SU-DHL-6 (cell line): Measurements from ENCODE around the gene CFAP410.

Experiments used
- H2AFZ ChIP-seq: fragments of 200-600 bp; sonication (generic); 2 replicates; pipeline ENCODE4 v1.6.1; 2014; ENCODE audit warnings: low read depth, mild to moderate bottlenecking, moderate library complexity, mixed read lengths, antibody characterized with exemption, low read length; ENCODE audit not compliant: severe bottlenecking
- H3F3A ChIP-seq: fragments of 200-600 bp; shearing (Covaris generic); 2 replicates; pipeline ENCODE4 v1.6.0; 2016; ENCODE audit warnings: antibody characterized with exemption, mild to moderate bottlenecking; ENCODE audit not compliant: insufficient read depth
- H3K27ac ChIP-seq: fragments of 200-600 bp; sonication (generic); 2 replicates; pipeline ENCODE4 v1.5.1; 2016; ENCODE audit warnings: low read depth, mild to moderate bottlenecking, low read length, moderate library complexity, mixed read lengths
- H3K27me3 ChIP-seq: fragments of 200-600 bp; sonication (generic), shearing (Covaris generic); 2 replicates; pipeline ENCODE4 v1.6.0; 2014; ENCODE audit warnings: mild to moderate bottlenecking, low read length
- H3K36me3 ChIP-seq: fragments of 200-600 bp; sonication (generic); 2 replicates; pipeline ENCODE4 v1.6.1; 2014; ENCODE audit warnings: mild to moderate bottlenecking, low read length, mixed read lengths
- H3K4me2 ChIP-seq: fragments of 300-600, 200-600 bp; shearing (Covaris generic), sonication (generic); 2 replicates; pipeline ENCODE4 v1.6.0; 2014; ENCODE audit warnings: low read length, low read depth, mild to moderate bottlenecking; ENCODE audit not compliant: poor library complexity, severe bottlenecking
- H3K4me3 ChIP-seq: fragments of 200-600 bp; sonication (generic); 2 replicates; pipeline ENCODE4 v1.5.1; 2014; ENCODE audit warnings: antibody characterized with exemption, low read length, mild to moderate bottlenecking, mixed read lengths; ENCODE audit not compliant: insufficient read depth, poor library complexity, severe bottlenecking
- H3K79me2 ChIP-seq: fragments of 200-600 bp; sonication (generic); 2 replicates; pipeline ENCODE4 v1.6.1; 2014; ENCODE audit warnings: mild to moderate bottlenecking, low read length, moderate library complexity; ENCODE audit not compliant: insufficient read depth
- H3K9ac ChIP-seq: fragments of 200-600 bp; sonication (generic); 2 replicates; pipeline ENCODE4 v1.7.0; 2014; ENCODE audit warnings: mild to moderate bottlenecking, low read length
- H3K9me2 ChIP-seq: fragments of 200-600 bp; sonication (generic); replicated peaks from 2 replicates; pipeline ENCODE4 v1.6.1; 2014; ENCODE audit warnings: low read length; ENCODE audit not compliant: insufficient read depth
- H3K9me3 ChIP-seq: fragments of 200-600 bp; sonication (generic); 2 replicates; pipeline ENCODE4 v1.6.1; 2014; ENCODE audit warnings: low read length, mixed read lengths; ENCODE audit not compliant: insufficient read depth
- H4K20me1 ChIP-seq: fragments of 200-600 bp; sonication (generic); 2 replicates; pipeline ENCODE4 v1.6.1; 2014; ENCODE audit warnings: low read depth, mild to moderate bottlenecking, antibody characterized with exemption, low read length, moderate library complexity, mixed read lengths
- EZH2phosphoT487 ChIP-seq: fragments of 200-600 bp; sonication (generic), shearing (Covaris generic); conservative IDR thresholded peaks from 2 replicates; pipeline ENCODE4 v1.6.1; 2018; ENCODE audit warnings: mild to moderate bottlenecking, antibody characterized with exemption, low read length, moderate library complexity, mixed read lengths
- TF ChIP-seq, protein P1 (sequence below): fragments of 200-600 bp; sonication (generic); IDR thresholded peaks from one replicate; pipeline ENCODE4 v1.5.1; 2017; ENCODE audit warnings: antibody characterized with exemption, mild to moderate bottlenecking, low read length, moderate library complexity; ENCODE audit not compliant: insufficient read depth, poor library complexity, severe bottlenecking

Gene CFAP410

GRCh38 chr21:44379991-44380865 lies 41.0 kb upstream of the CFAP410 start:
- no peaks in the 10 kb centered on the region for H4K20me1 ChIP-seq
- H3F3A ChIP-seq, result no peaks in the 10 kb centered on the region
- no peak overlapping the region for H2AFZ ChIP-seq
- H3K4me3 ChIP-seq, result no peak overlapping the region
- H3K9ac ChIP-seq, result no peak overlapping the region
- H3K27ac ChIP-seq, result no peak overlapping the region
- H3K27me3 ChIP-seq, result no peaks in the 10 kb centered on the region
- no peak overlapping the region for H3K4me2 ChIP-seq
- H3K79me2 ChIP-seq, result no peaks in the 10 kb centered on the region
- no peaks in the 10 kb centered on the region for H3K36me3 ChIP-seq
- H3K9me2 ChIP-seq, result no peaks in the 10 kb centered on the region
- H3K9me3 ChIP-seq, result peaks cover 6% of the 10 kb centered on the region; the same call in 1 of the 2 replicates
- TF ChIP-seq EZH2phosphoT487, result no peak
- TF ChIP-seq, protein P1, sequence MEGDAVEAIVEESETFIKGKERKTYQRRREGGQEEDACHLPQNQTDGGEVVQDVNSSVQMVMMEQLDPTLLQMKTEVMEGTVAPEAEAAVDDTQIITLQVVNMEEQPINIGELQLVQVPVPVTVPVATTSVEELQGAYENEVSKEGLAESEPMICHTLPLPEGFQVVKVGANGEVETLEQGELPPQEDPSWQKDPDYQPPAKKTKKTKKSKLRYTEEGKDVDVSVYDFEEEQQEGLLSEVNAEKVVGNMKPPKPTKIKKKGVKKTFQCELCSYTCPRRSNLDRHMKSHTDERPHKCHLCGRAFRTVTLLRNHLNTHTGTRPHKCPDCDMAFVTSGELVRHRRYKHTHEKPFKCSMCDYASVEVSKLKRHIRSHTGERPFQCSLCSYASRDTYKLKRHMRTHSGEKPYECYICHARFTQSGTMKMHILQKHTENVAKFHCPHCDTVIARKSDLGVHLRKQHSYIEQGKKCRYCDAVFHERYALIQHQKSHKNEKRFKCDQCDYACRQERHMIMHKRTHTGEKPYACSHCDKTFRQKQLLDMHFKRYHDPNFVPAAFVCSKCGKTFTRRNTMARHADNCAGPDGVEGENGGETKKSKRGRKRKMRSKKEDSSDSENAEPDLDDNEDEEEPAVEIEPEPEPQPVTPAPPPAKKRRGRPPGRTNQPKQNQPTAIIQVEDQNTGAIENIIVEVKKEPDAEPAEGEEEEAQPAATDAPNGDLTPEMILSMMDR, result no peak

DNA sequence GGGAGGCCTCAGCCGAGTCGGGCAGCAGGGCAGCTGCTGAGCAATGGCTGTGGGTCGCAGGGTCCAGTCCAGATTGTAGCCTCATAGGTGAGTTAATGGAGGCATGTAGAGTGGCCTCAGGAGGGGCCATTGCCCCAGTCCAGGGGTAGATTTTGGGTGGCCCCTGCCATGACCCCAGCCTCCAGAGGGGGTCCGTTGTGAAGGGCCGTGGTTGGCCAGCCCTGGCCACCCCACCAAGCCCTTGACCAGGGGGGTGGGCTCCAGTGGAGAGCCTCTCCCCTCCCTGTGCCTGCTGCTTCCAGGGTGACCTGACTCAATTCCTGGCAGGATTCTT lies 40.3 kb upstream of the CFAP410 start:
- TF ChIP-seq EZH2phosphoT487, result no peak
- TF ChIP-seq, protein P1, result no peak
- Histone ChIP-seq H3K79me2 (no peaks in the 10 kb centered on the region), H3K4me3 (no peak overlapping the region), H3K9me2 (no peaks in the 10 kb centered on the region), H3K27ac (no peak overlapping the region), H3K4me2 (no peak overlapping the region), H4K20me1 (no peaks in the 10 kb centered on the region), H3F3A (no peaks in the 10 kb centered on the region), H3K27me3 (no peaks in the 10 kb centered on the region), H3K9me3 (no peaks in the 10 kb centered on the region), H3K36me3 (no peaks in the 10 kb centered on the region), H2AFZ (no peak overlapping the region), H3K9ac (no peak overlapping the region)

- H3K9me2 ChIP-seq, result no peaks in the 10 kb centered on the region
- no peaks in the 10 kb centered on the region for H3K27me3 ChIP-seq
- no peak for TF ChIP-seq EZH2phosphoT487
- TF ChIP-seq, protein P1, result no peak
- no peaks in the 10 kb centered on the region for H3K79me2 ChIP-seq
- no peak overlapping the region for H3K4me2 ChIP-seq
- H3K9me3 ChIP-seq, result no peaks in the 10 kb centered on the region
- H4K20me1 ChIP-seq, result no peaks in the 10 kb centered on the region
- no peak overlapping the region for H3K4me3 ChIP-seq
- no peak overlapping the region for H2AFZ ChIP-seq
- no peaks in the 10 kb centered on the region for H3K36me3 ChIP-seq
- no peak overlapping the region for H3K9ac ChIP-seq
- no peak overlapping the region for H3K27ac ChIP-seq
- no peaks in the 10 kb centered on the region for H3F3A ChIP-seq
Observed at GRCh38 chr21:44378646-44379514, 39.7 kb upstream of the CFAP410 start.
